Measurements from ENCODE around the gene AMH.

Gene AMH

DNA sequence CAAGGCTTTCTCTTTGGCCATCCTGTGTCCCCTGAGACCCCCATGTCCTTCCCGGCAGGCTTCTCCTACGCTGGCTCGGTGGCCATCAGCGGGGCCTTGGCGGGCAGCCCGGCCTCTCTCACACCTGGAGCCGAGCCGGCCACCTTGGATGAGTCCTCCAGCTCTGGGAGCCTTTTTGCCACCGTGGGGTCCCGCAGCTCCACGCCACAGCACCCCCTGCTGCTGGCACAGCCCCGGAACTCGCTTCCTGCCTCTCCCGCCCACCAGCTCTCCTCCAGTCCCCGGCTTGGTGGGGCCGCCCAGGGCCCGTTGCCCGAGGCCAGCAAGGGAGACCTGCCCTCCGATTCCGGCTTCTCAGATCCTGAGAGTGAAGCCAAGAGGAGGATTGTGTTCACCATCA is 27.2 kb upstream of the AMH start:
- 92% methylated on average over 20 of the region's 20 CpGs for WGBS
- no peak overlapping the region for H4K8ac ChIP-seq (ENCODE audit: low read length)
- no peak overlapping the region for H3K23ac ChIP-seq (ENCODE audit: low read length in 2 of 2)

DNA sequence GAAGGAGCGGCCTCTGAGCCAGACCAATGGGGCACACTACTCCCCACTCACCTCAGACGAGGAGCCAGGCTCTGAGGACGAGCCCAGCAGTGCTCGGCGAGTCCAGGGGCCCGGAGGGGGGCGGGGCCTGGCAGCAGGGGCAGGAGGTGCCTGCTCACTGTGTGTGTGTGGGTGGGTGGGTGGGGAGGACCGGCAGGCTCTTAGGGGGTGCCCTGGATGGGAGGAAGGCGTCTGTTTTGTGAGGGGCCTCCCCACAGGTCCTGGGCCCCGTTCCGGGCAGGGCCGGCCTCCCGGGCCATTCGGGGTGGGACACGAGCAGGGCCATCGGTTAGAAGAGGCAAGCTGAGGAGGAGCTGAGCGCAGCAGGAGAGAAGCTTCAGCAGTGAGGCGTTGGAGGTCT is 25.7 kb upstream of the AMH start:
- no peak overlapping the region for H3K4ac ChIP-seq (ENCODE audit: low read depth in 1 of 2, low read length in 2 of 2)
- H4K91ac ChIP-seq (ENCODE audit: low read length) = no peak overlapping the region
- no peak for DNase-seq
- peaks cover 34% of the 10 kb centered on the region for H3K79me1 ChIP-seq (replicated peaks; ENCODE audit: low read length, poor library complexity, severe bottlenecking)
- no peak overlapping the region for H2BK120ac ChIP-seq (ENCODE audit: low read depth, low read length)
- no peak overlapping the region for H3K4me2 ChIP-seq (ENCODE audit: low read length, poor library complexity, severe bottlenecking)
- H3K27ac ChIP-seq (ENCODE audit: low read length, poor library complexity, severe bottlenecking) = no peak overlapping the region
- peaks cover 36% of the 10 kb centered on the region for H3K4me1 ChIP-seq (ENCODE audit: control insufficient read depth, insufficient read depth, low read depth, low read length)
- no peaks in the 10 kb centered on the region for H3K9me3 ChIP-seq (ENCODE audit: control insufficient read depth, low read length)
- WGBS = 98% methylated on average over 12 of the region's 18 CpGs
- H2BK12ac ChIP-seq (ENCODE audit: low read length in 2 of 2) = no peak overlapping the region
- no peak overlapping the region for H2BK15ac ChIP-seq (ENCODE audit: low read depth, poor library complexity, severe bottlenecking)
- no peak overlapping the region for H4K8ac ChIP-seq (ENCODE audit: low read length)
- no peak overlapping the region for H3K9ac ChIP-seq (ENCODE audit: low read length)
- no peak overlapping the region for H2AFZ ChIP-seq (ENCODE audit: low read depth, low read length)
- H3K36me3 ChIP-seq (ENCODE audit: control insufficient read depth in 1 of 2, insufficient read depth in 2 of 2, low read depth in 1 of 2, low read length in 2 of 2) = peaks cover 81 to 89% of the 10 kb centered on the region in 2 experiments
- no peak overlapping the region for H3K23ac ChIP-seq (ENCODE audit: low read length in 2 of 2)
- H2BK5ac ChIP-seq (ENCODE audit: low read depth, low read length, poor library complexity, severe bottlenecking) = no peak overlapping the region
- H3K18ac ChIP-seq (ENCODE audit: low read depth in 1 of 2, low read length in 2 of 2) = no peak overlapping the region
- no peak overlapping the region for H2AK5ac ChIP-seq (ENCODE audit: low read length, severe bottlenecking)
- no peak overlapping the region for H3K14ac ChIP-seq (ENCODE audit: low read length in 2 of 2)
- no peaks in the 10 kb centered on the region for H3K27me3 ChIP-seq (ENCODE audit: control insufficient read depth in 1 of 2, insufficient read depth in 1 of 2, low read length in 2 of 2)
- H3K4me3 ChIP-seq (ENCODE audit: insufficient read depth in 1 of 2, low read depth in 1 of 2, low read length in 2 of 2) = no peak overlapping the region

More for the DNA sequence above, 27.2 kb upstream of the AMH start:
- no peaks in the 10 kb centered on the region for H3K27me3 ChIP-seq (ENCODE audit: control insufficient read depth in 1 of 2, insufficient read depth in 1 of 2, low read length in 2 of 2)
- peak overlapping the region; percentile 56 for H3K27ac ChIP-seq (ENCODE audit: low read length, poor library complexity, severe bottlenecking)
- peak overlapping the region; percentile 23 for H2AK5ac ChIP-seq (ENCODE audit: low read length, severe bottlenecking)
- H3K79me1 ChIP-seq (replicated peaks; ENCODE audit: low read length, poor library complexity, severe bottlenecking) = peaks cover 37% of the 10 kb centered on the region
- H3K14ac ChIP-seq (ENCODE audit: low read length in 2 of 2) = no peak overlapping the region
- no peak overlapping the region for H3K4me2 ChIP-seq (ENCODE audit: low read length, poor library complexity, severe bottlenecking)
- H2AFZ ChIP-seq (ENCODE audit: low read depth, low read length) = no peak overlapping the region
- no peak overlapping the region for H3K4me3 ChIP-seq (ENCODE audit: insufficient read depth in 1 of 2, low read depth in 1 of 2, low read length in 2 of 2)
- H2BK5ac ChIP-seq (ENCODE audit: low read depth, low read length, poor library complexity, severe bottlenecking) = no peak overlapping the region
- H4K91ac ChIP-seq (ENCODE audit: low read length) = no peak overlapping the region
- H3K36me3 ChIP-seq (ENCODE audit: control insufficient read depth in 1 of 2, insufficient read depth in 2 of 2, low read depth in 1 of 2, low read length in 2 of 2) = peaks cover 87 to 89% of the 10 kb centered on the region in 2 experiments
- no peak for DNase-seq
- no peaks in the 10 kb centered on the region for H3K9me3 ChIP-seq (ENCODE audit: control insufficient read depth, low read length)
- no peak overlapping the region for H2BK12ac ChIP-seq (ENCODE audit: low read length in 2 of 2)
- H3K4me1 ChIP-seq (ENCODE audit: control insufficient read depth, insufficient read depth, low read depth, low read length) = peaks cover 36% of the 10 kb centered on the region
- H3K4ac ChIP-seq (ENCODE audit: low read depth in 1 of 2, low read length in 2 of 2) = no peak overlapping the region
- H3K9ac ChIP-seq (ENCODE audit: low read length) = peak overlapping the region; percentile 49
- H3K18ac ChIP-seq (ENCODE audit: low read depth in 1 of 2, low read length in 2 of 2) = no peak overlapping the region
- no peak overlapping the region for H2BK15ac ChIP-seq (ENCODE audit: low read depth, poor library complexity, severe bottlenecking)
- no peak overlapping the region for H2BK120ac ChIP-seq (ENCODE audit: low read depth, low read length)

GRCh38 chr19:2223959-2224358 is 25.2 kb upstream of the AMH start:
- Histone ChIP-seq H3K36me3 (ENCODE audit: control insufficient read depth in 1 of 2, insufficient read depth in 2 of 2, low read depth in 1 of 2, low read length in 2 of 2) (peaks cover 82 to 91% of the 10 kb centered on the region in 2 experiments), H3K4me1 (ENCODE audit: control insufficient read depth, insufficient read depth, low read depth, low read length) (peaks cover 36% of the 10 kb centered on the region), H3K14ac (ENCODE audit: low read length in 2 of 2) (no peak overlapping the region), H3K79me1 (replicated peaks; ENCODE audit: low read length, poor library complexity, severe bottlenecking) (peaks cover 38% of the 10 kb centered on the region), H4K8ac (ENCODE audit: low read length) (no peak overlapping the region), H3K4ac (ENCODE audit: low read depth in 1 of 2, low read length in 2 of 2) (no peak overlapping the region), H3K9me3 (ENCODE audit: control insufficient read depth, low read length) (no peaks in the 10 kb centered on the region), H3K23ac (ENCODE audit: low read length in 2 of 2) (peak overlapping the region in 1 of 2 experiments; percentile 54), H2BK120ac (ENCODE audit: low read depth, low read length) (no peak overlapping the region), H2AFZ (ENCODE audit: low read depth, low read length) (no peak overlapping the region), H3K4me3 (ENCODE audit: insufficient read depth in 1 of 2, low read depth in 1 of 2, low read length in 2 of 2) (no peak overlapping the region), H4K91ac (ENCODE audit: low read length) (no peak overlapping the region), H3K9ac (ENCODE audit: low read length) (no peak overlapping the region), H3K4me2 (ENCODE audit: low read length, poor library complexity, severe bottlenecking) (no peak overlapping the region), H2AK5ac (ENCODE audit: low read length, severe bottlenecking) (no peak overlapping the region), H2BK5ac (ENCODE audit: low read depth, low read length, poor library complexity, severe bottlenecking) (no peak overlapping the region), H2BK12ac (ENCODE audit: low read length in 2 of 2) (no peak overlapping the region), H2BK15ac (ENCODE audit: low read depth, poor library complexity, severe bottlenecking) (no peak overlapping the region), H3K18ac (ENCODE audit: low read depth in 1 of 2, low read length in 2 of 2) (no peak overlapping the region), H3K27me3 (ENCODE audit: control insufficient read depth in 1 of 2, insufficient read depth in 1 of 2, low read length in 2 of 2) (no peaks in the 10 kb centered on the region), H3K27ac (ENCODE audit: low read length, poor library complexity, severe bottlenecking) (no peak overlapping the region)
- WGBS = 93% methylated on average over 14 of the region's 14 CpGs
- no peak for DNase-seq

- Histone ChIP-seq H3K4me3 (ENCODE audit: insufficient read depth in 1 of 2, low read depth in 1 of 2, low read length in 2 of 2) (no peak overlapping the region), H2BK15ac (ENCODE audit: low read depth, poor library complexity, severe bottlenecking) (no peak overlapping the region), H2BK120ac (ENCODE audit: low read depth, low read length) (no peak overlapping the region), H3K27ac (ENCODE audit: low read length, poor library complexity, severe bottlenecking) (no peak overlapping the region), H3K4ac (ENCODE audit: low read depth in 1 of 2, low read length in 2 of 2) (no peak overlapping the region), H2AK5ac (ENCODE audit: low read length, severe bottlenecking) (no peak overlapping the region), H3K4me1 (ENCODE audit: control insufficient read depth, insufficient read depth, low read depth, low read length) (peaks cover 36% of the 10 kb centered on the region), H3K14ac (ENCODE audit: low read length in 2 of 2) (no peak overlapping the region), H4K8ac (ENCODE audit: low read length) (no peak overlapping the region), H2BK5ac (ENCODE audit: low read depth, low read length, poor library complexity, severe bottlenecking) (no peak overlapping the region), H2BK12ac (ENCODE audit: low read length in 2 of 2) (no peak overlapping the region), H3K36me3 (ENCODE audit: control insufficient read depth in 1 of 2, insufficient read depth in 2 of 2, low read depth in 1 of 2, low read length in 2 of 2) (peaks cover 83 to 91% of the 10 kb centered on the region in 2 experiments), H3K4me2 (ENCODE audit: low read length, poor library complexity, severe bottlenecking) (no peak overlapping the region), H3K23ac (ENCODE audit: low read length in 2 of 2) (no peak overlapping the region), H3K9me3 (ENCODE audit: control insufficient read depth, low read length) (no peaks in the 10 kb centered on the region), H3K27me3 (ENCODE audit: control insufficient read depth in 1 of 2, insufficient read depth in 1 of 2, low read length in 2 of 2) (no peaks in the 10 kb centered on the region), H3K18ac (ENCODE audit: low read depth in 1 of 2, low read length in 2 of 2) (no peak overlapping the region), H4K91ac (ENCODE audit: low read length) (no peak overlapping the region), H2AFZ (ENCODE audit: low read depth, low read length) (no peak overlapping the region), H3K9ac (ENCODE audit: low read length) (no peak overlapping the region), H3K79me1 (replicated peaks; ENCODE audit: low read length, poor library complexity, severe bottlenecking) (peaks cover 34% of the 10 kb centered on the region)
- DNase-seq = no peak
- 98% methylated on average over 13 of the region's 13 CpGs for WGBS
Measured at GRCh38 chr19:2224754-2225349, 24.3 kb upstream of the AMH start.

All from mesenchymal stem cell (in vitro differentiated cells and primary cell).